ENCODE data around the gene SCAI. TPM values are rescaled to one million over a fixed set of nuclear protein-coding genes. Genes with fewer than 3 reads are reported as not detected.

The SCAI gene
- total and polyA plus RNA-seq, 2 experiments from 2014 or later, result 13.3 to 35.0 TPM

DNA sequence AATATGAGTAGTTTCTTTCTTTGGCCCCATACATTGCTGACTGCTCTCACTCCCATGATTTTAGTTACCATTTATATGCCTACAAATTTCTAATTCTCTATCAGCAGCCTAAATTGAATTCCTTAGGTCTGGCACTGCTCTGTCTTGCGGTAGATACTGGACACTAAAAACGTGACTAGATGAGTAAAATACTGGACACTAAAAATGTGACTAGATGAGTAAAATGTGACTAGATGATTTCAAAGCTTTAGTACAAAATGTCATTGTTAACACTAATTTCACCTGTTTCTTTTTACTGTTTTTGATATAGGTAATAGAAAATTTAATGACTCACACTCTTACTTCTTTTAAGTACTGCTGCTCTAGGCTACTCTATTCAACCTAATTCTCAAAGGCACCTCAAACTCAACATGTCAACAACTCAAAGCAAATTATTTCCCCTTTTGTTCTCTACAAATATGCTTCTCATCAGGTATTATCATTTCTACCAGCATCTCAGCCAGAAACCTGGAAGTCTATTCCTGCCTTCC lies 171.0 kb downstream of the SCAI start (continued):
- TF ChIP-seq ZNF462 (CRISPR knock-in tag; IDR thresholded peaks at IDR 0.05), result no peak
- no peak for TF ChIP-seq EZH2 (IDR thresholded peaks at IDR 0.05; ENCODE audit: low read depth, unreplicated experiment)
- no peak for TF ChIP-seq ZNF114 (CRISPR knock-in tag; IDR thresholded peaks at IDR 0.05)
- TF ChIP-seq CREB1 (CRISPR knock-in tag; IDR thresholded peaks at IDR 0.05; ENCODE audit: low read depth), result no peak
- TF ChIP-seq, protein P1, sequence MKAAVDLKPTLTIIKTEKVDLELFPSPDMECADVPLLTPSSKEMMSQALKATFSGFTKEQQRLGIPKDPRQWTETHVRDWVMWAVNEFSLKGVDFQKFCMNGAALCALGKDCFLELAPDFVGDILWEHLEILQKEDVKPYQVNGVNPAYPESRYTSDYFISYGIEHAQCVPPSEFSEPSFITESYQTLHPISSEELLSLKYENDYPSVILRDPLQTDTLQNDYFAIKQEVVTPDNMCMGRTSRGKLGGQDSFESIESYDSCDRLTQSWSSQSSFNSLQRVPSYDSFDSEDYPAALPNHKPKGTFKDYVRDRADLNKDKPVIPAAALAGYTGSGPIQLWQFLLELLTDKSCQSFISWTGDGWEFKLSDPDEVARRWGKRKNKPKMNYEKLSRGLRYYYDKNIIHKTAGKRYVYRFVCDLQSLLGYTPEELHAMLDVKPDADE (IDR thresholded peaks at IDR 0.05), result no peak

DNA sequence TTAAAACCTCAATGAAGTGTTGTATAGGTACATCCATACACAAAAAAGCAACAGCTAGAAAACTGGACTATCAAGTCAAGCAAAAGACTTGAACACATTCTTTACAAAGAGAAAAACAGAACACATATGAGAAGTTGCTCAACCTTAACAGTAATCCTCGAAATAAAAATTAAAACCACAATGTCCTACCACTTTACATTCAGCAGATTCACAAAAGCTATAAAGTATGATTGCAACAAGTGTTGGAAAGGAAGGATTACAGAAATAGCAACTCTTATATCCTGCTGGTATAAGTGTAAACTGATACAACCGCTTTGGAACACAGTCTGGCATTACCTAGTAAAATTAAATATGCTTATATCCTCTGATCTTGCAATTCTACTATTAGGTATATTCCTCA lies 173.9 kb downstream of the SCAI start:
- no peaks in the 10 kb centered on the region for H4K20me1 ChIP-seq (replicated peaks; ENCODE audit: insufficient read depth)
- Mint-ChIP-seq H3K36me3 (ENCODE audit: low read depth) (peaks cover 24% of the 10 kb centered on the region), H3K27ac (no peak overlapping the region), H3K9me3 (no peaks in the 10 kb centered on the region), H3K4me1 (no peaks in the 10 kb centered on the region; the same call in 1 of the 3 replicates), H3K4me3 (no peak overlapping the region), H3K27me3 (ENCODE audit: insufficient read depth, low read depth, poor library complexity) (peaks cover 1% of the 10 kb centered on the region)
- no peak overlapping the region for H2AFZ ChIP-seq
- no peaks in the 10 kb centered on the region for H3K4me1 ChIP-seq (ENCODE audit: insufficient read depth)
- no peak overlapping the region for H3K4me2 ChIP-seq
- DNase-seq (ENCODE audit: low spot score) (no peak), ATAC-seq (no peak)
- no peaks in the 10 kb centered on the region for H3K36me3 ChIP-seq (ENCODE audit: insufficient read depth)
- no peak overlapping the region for H3K27ac ChIP-seq (ENCODE audit: low read depth)
- no peaks in the 10 kb centered on the region for H3F3A ChIP-seq (replicated peaks; ENCODE audit: low read depth)
- H3K27me3 ChIP-seq (ENCODE audit: insufficient read depth), result no peaks in the 10 kb centered on the region
- no peaks in the 10 kb centered on the region for H3K9me2 ChIP-seq (ENCODE audit: insufficient read depth)
- no peaks in the 10 kb centered on the region for H3K79me2 ChIP-seq (replicated peaks; ENCODE audit: insufficient read depth)
- H3K4me3 ChIP-seq, result no peak overlapping the region
- TF ChIP-seq, protein P1 (IDR thresholded peaks at IDR 0.05), result no peak
- no peak for TF ChIP-seq CREB1 (CRISPR knock-in tag; IDR thresholded peaks at IDR 0.05; ENCODE audit: low read depth)
- TF ChIP-seq, protein P2, sequence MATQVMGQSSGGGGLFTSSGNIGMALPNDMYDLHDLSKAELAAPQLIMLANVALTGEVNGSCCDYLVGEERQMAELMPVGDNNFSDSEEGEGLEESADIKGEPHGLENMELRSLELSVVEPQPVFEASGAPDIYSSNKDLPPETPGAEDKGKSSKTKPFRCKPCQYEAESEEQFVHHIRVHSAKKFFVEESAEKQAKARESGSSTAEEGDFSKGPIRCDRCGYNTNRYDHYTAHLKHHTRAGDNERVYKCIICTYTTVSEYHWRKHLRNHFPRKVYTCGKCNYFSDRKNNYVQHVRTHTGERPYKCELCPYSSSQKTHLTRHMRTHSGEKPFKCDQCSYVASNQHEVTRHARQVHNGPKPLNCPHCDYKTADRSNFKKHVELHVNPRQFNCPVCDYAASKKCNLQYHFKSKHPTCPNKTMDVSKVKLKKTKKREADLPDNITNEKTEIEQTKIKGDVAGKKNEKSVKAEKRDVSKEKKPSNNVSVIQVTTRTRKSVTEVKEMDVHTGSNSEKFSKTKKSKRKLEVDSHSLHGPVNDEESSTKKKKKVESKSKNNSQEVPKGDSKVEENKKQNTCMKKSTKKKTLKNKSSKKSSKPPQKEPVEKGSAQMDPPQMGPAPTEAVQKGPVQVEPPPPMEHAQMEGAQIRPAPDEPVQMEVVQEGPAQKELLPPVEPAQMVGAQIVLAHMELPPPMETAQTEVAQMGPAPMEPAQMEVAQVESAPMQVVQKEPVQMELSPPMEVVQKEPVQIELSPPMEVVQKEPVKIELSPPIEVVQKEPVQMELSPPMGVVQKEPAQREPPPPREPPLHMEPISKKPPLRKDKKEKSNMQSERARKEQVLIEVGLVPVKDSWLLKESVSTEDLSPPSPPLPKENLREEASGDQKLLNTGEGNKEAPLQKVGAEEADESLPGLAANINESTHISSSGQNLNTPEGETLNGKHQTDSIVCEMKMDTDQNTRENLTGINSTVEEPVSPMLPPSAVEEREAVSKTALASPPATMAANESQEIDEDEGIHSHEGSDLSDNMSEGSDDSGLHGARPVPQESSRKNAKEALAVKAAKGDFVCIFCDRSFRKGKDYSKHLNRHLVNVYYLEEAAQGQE (IDR thresholded peaks at IDR 0.05; ENCODE audit: unreplicated experiment), result no peak
- no peak for TF ChIP-seq JUNB (IDR thresholded peaks at IDR 0.05; ENCODE audit: unreplicated experiment)
- no peak for TF ChIP-seq STAT1 (IDR thresholded peaks at IDR 0.05; ENCODE audit: unreplicated experiment)
- no peak for TF ChIP-seq ZNF114 (CRISPR knock-in tag; IDR thresholded peaks at IDR 0.05)
- no peak for TF ChIP-seq NANOG (IDR thresholded peaks at IDR 0.05; ENCODE audit: borderline replicate concordance)
- no peak for TF ChIP-seq POLR2AphosphoS5 (IDR thresholded peaks at IDR 0.05; ENCODE audit: low read depth)
- no peak for TF ChIP-seq EZH2phosphoT487 (IDR thresholded peaks at IDR 0.05; ENCODE audit: unreplicated experiment)
- no peak for TF ChIP-seq ZNF331 (CRISPR knock-in tag; IDR thresholded peaks at IDR 0.05; ENCODE audit: low read depth)
